Measurements from ENCODE around the gene DCAF17.
A peak's percentile ranks its signal among the peaks of the same experiment; 100 is the strongest.

DCAF17 gene

DNA sequence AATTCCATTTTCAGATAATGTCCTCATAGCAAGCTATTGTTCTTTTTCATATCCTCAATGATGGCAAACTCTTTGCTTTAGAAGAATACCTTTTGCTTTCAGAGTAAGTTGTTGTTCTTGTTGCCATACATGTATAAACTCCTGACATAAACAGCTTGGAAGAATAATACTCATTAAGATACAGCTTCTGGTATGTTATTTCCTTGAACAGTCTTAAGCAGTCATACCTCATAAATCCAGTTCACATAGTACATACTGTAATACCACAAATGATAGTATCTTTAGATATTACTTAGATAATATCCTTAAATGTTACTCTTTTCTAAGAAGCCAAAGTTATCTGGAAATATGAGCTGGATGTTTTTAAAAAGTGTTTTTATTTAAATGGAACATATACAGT is 23.4 kb upstream of the DCAF17 start:
- H3K9me2 ChIP-seq (ENCODE audit: low read depth, low read length), result no peaks in the 10 kb centered on the region
- H3K79me2 ChIP-seq (ENCODE audit: insufficient read depth, low read length), result peaks cover 21% of the 10 kb centered on the region; the same call in 1 of the 2 replicates
- H3K27me3 ChIP-seq (ENCODE audit: insufficient read depth, low read length), result no peaks in the 10 kb centered on the region
- H3K4me1 ChIP-seq (ENCODE audit: insufficient read depth, low read length, severe bottlenecking), result peaks cover 34% of the 10 kb centered on the region
- no peak overlapping the region for H3K4me2 ChIP-seq (ENCODE audit: low read length)
- no peaks in the 10 kb centered on the region for H3K36me3 ChIP-seq (ENCODE audit: insufficient read depth, low read length)
- no peak overlapping the region for H3K9ac ChIP-seq (ENCODE audit: low read length)
- no peak overlapping the region for H3K27ac ChIP-seq (ENCODE audit: low read depth, low read length, poor library complexity, severe bottlenecking)
- H3K9me3 ChIP-seq (ENCODE audit: low read length), result no peaks in the 10 kb centered on the region
- H3F3A ChIP-seq (ENCODE audit: insufficient read depth, low read length), result no peaks in the 10 kb centered on the region
- no peak overlapping the region for H2AFZ ChIP-seq (ENCODE audit: low read length)
- no peak overlapping the region for H3K4me3 ChIP-seq (ENCODE audit: low read depth, low read length, poor library complexity, severe bottlenecking)
- no peak for TF ChIP-seq EZH2 (IDR thresholded peaks at IDR 0.05; ENCODE audit: borderline replicate concordance, low read length)
- TF ChIP-seq, protein P1, sequence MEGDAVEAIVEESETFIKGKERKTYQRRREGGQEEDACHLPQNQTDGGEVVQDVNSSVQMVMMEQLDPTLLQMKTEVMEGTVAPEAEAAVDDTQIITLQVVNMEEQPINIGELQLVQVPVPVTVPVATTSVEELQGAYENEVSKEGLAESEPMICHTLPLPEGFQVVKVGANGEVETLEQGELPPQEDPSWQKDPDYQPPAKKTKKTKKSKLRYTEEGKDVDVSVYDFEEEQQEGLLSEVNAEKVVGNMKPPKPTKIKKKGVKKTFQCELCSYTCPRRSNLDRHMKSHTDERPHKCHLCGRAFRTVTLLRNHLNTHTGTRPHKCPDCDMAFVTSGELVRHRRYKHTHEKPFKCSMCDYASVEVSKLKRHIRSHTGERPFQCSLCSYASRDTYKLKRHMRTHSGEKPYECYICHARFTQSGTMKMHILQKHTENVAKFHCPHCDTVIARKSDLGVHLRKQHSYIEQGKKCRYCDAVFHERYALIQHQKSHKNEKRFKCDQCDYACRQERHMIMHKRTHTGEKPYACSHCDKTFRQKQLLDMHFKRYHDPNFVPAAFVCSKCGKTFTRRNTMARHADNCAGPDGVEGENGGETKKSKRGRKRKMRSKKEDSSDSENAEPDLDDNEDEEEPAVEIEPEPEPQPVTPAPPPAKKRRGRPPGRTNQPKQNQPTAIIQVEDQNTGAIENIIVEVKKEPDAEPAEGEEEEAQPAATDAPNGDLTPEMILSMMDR (IDR thresholded peaks at IDR 0.05; ENCODE audit: low read length), result no peak
- H4K20me1 ChIP-seq (ENCODE audit: insufficient read depth, low read length), result no peaks in the 10 kb centered on the region

DNA sequence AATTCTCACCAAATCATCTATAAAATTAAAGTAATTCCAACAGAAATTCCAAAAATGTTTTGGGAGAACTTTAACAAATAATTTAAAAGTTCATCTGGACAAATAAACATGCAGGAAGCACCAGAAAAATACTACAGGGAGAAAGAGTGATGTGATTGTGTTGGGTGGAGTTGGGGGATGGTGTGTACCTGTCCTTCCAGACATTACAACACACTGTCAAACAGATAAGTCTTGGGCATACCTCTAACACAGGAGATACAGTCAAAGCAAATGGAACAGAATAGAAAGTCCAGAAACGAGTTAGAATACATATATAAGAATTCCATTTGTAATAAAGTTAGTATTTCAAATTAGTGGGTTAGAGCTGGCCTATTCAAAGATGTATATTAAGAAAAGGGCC is 22.8 kb upstream of the DCAF17 start:
- Histone ChIP-seq H3K36me3 (ENCODE audit: insufficient read depth, low read length) (no peaks in the 10 kb centered on the region), H4K20me1 (ENCODE audit: insufficient read depth, low read length) (no peaks in the 10 kb centered on the region), H3K9ac (ENCODE audit: low read length) (no peak overlapping the region), H3K79me2 (ENCODE audit: insufficient read depth, low read length) (peaks cover 21% of the 10 kb centered on the region; the same call in 1 of the 2 replicates), H3K4me3 (ENCODE audit: low read depth, low read length, poor library complexity, severe bottlenecking) (no peak overlapping the region), H3K27me3 (ENCODE audit: insufficient read depth, low read length) (no peaks in the 10 kb centered on the region), H3K9me3 (ENCODE audit: low read length) (no peaks in the 10 kb centered on the region), H3F3A (ENCODE audit: insufficient read depth, low read length) (no peaks in the 10 kb centered on the region), H3K4me1 (ENCODE audit: insufficient read depth, low read length, severe bottlenecking) (peaks cover 34% of the 10 kb centered on the region), H3K4me2 (ENCODE audit: low read length) (no peak overlapping the region), H2AFZ (ENCODE audit: low read length) (no peak overlapping the region), H3K9me2 (ENCODE audit: low read depth, low read length) (no peaks in the 10 kb centered on the region), H3K27ac (ENCODE audit: low read depth, low read length, poor library complexity, severe bottlenecking) (no peak overlapping the region)
- TF ChIP-seq, protein P1 (IDR thresholded peaks at IDR 0.05; ENCODE audit: low read length), result no peak
- no peak for TF ChIP-seq EZH2 (IDR thresholded peaks at IDR 0.05; ENCODE audit: borderline replicate concordance, low read length)

DNA sequence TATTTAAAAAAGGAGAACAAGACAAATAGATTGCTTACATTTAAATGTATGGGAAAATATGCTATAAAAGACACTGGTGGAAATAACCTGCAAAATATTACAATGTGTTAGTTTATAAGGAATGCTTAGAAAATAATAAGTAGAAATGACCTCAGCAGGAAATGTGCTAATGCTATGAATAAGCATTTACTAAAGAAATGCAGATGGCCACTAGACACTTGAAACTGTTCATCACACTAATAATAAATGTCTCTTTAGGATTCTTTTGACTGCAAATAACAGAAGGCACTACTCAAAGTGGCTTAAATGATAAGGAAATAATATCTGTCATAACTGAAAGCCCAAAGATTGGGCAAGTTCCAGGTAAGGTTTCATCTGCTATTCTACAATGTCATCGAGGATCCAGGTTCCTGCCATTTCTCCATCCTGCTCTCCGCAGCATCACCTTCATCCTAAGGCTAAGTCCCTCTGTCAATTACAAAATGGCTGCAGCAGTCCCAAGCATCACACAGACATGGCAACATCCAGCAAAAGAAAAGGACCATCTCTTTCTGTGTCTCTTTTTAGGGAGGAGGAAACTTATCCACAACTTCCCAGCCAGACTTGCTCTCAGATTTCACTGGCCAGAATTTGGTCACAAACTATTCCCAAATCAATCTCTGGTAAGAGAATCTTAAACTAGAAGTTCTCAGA is 22.1 kb upstream of the DCAF17 start:
- peak overlapping the region; percentile 3 for H3K27ac ChIP-seq (ENCODE audit: low read depth, low read length, poor library complexity, severe bottlenecking)
- no peaks in the 10 kb centered on the region for H4K20me1 ChIP-seq (ENCODE audit: insufficient read depth, low read length)
- H3K4me1 ChIP-seq (ENCODE audit: insufficient read depth, low read length, severe bottlenecking), result peaks cover 31% of the 10 kb centered on the region
- H3F3A ChIP-seq (ENCODE audit: insufficient read depth, low read length), result no peaks in the 10 kb centered on the region
- no peak overlapping the region for H3K4me2 ChIP-seq (ENCODE audit: low read length)
- no peak overlapping the region for H3K9ac ChIP-seq (ENCODE audit: low read length)
- H3K9me3 ChIP-seq (ENCODE audit: low read length), result no peaks in the 10 kb centered on the region
- H3K27me3 ChIP-seq (ENCODE audit: insufficient read depth, low read length), result no peaks in the 10 kb centered on the region
- H2AFZ ChIP-seq (ENCODE audit: low read length), result no peak overlapping the region
- no peaks in the 10 kb centered on the region for H3K9me2 ChIP-seq (ENCODE audit: low read depth, low read length)
- peaks cover 21% of the 10 kb centered on the region; the same call in 1 of the 2 replicates for H3K79me2 ChIP-seq (ENCODE audit: insufficient read depth, low read length)
- TF ChIP-seq EZH2 (IDR thresholded peaks at IDR 0.05; ENCODE audit: borderline replicate concordance, low read length), result no peak
- TF ChIP-seq, protein P1 (IDR thresholded peaks at IDR 0.05; ENCODE audit: low read length), result no peak
- H3K36me3 ChIP-seq (ENCODE audit: insufficient read depth, low read length), result no peaks in the 10 kb centered on the region
- no peak overlapping the region for H3K4me3 ChIP-seq (ENCODE audit: low read depth, low read length, poor library complexity, severe bottlenecking)

All from OCI-LY1 (cell line).